Left lung (tissue), 10 donors: ENCODE data around the gene DYNC2LI1. TPM values are rescaled to one million over a fixed set of nuclear protein-coding genes. Genes with fewer than 3 reads are reported as not detected.

Experiments
- ATAC-seq: fragments of 200-7000 bp; cut with Tn5 transposase; one replicate; pipeline ENCODE4 v1.9.1; 2020; ENCODE audit warnings: moderate library complexity
- DNase-seq, 4 donors: peaks; one replicate each; pipeline ENCODE4 v3.0.0-alpha.2; 2013 to 2020
- H3K27ac ChIP-seq, 2 donors: fragments of 200-600 bp; sonication (generic) in 1 of 2; one replicate each; pipeline versions ENCODE4 v1.5.0 to v1.8.0; 2020 to 2021
- H3K27me3 ChIP-seq, 2 donors: fragments of 200-600 bp; sonication (generic) in 1 of 2; one replicate each; pipeline versions ENCODE4 v1.5.0 to v1.8.0; 2020 to 2021
- H3K36me3 ChIP-seq, 2 donors: fragments of 200-600 bp; sonication (generic) in 1 of 2; one replicate each; pipeline versions ENCODE4 v1.5.0 to v1.8.0; 2020 to 2021
- H3K4me1 ChIP-seq, 2 donors: fragments of 200-600 bp; one replicate each; pipeline ENCODE4 v1.8.0; 2021
- H3K4me3 ChIP-seq, 2 donors: fragments of 200-600 bp; sonication (generic) in 1 of 2; one replicate each; pipeline versions ENCODE4 v1.5.0 to v1.8.0; 2020 to 2021; ENCODE audit warnings: mild to moderate bottlenecking in 1 of 2
- H3K9me3 ChIP-seq, 2 donors: fragments of 200-600 bp; sonication (generic) in 1 of 2; one replicate each; pipeline versions ENCODE4 v1.5.0 to v1.8.0; 2020 to 2021
- intact Hi-C, 2 donors: fragments of 100-400 bp; cut with DNase I; formaldehyde crosslinking; loops; one replicate each; pipeline versions ENCODE4 v1.11.2 to v1.14.2; 2022
- polyA plus RNA-seq, 6 donors: library from polyadenylated mRNA; unstranded; fragments of 120-200 nt; gene quantifications; one replicate each; pipeline ENCODE4 v1.2.1, GENCODE V29; 2013; ENCODE audit not compliant: insufficient read length in 6 of 6
- total RNA-seq, 2 donors: library from RNA; stranded (reverse); fragmentation: NEBNext Ultra II Directional; extraction: Animal tissue kit (Norgen Biotek cat#: 25700); gene quantifications; one replicate each; pipeline ENCODE4 v1.2.1, GENCODE V29; 2021
- TF ChIP-seq, protein P1 (sequence below), 2 donors: fragments of 200-600 bp; sonication (generic) in 1 of 2; IDR thresholded peaks; one replicate each; pipeline versions ENCODE4 v1.5.0 to v1.8.0; 2021; ENCODE audit warnings: antibody characterized with exemption in 2 of 2
- donor health status: DM: no; HTN: yes; CAD: no.
- donor health status: DM: no; HTN: no; CAD: no.

DYNC2LI1 gene
- total and polyA plus RNA-seq, 8 donors: 17.8 to 105 (median 87.9) TPM

DNA sequence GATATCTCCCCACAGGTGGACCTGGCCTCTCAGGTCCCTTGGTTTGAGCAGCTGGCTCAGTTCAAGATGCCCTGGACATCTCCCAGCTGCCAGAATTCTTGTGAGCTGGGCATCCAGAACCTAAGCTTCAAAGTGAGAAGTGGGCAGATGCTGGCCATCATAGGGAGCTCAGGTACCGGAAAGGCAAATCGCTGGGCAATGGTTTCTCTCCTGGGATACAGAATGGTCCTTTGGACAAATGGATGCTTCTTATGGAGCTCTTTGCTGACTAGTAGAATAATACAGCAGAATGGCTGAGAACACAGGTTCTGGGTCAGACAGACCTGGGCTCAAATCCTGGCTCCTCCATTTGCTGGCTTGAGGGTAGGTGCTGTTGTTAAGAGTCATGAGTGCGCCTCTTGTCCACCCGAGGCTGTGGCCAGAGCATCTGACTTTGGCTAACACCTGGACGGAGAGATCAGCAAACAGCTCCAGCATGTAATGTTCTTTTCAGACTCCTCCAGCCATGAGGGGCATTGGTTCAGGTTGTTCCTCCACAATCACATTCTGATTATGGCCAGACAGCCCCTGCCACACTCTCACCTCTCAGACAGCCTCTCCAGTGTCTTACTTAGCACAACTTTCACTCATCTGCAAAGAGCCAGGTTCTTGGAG, 72.4 kb downstream of the DYNC2LI1 start:
- ATAC-seq: no peak
- TF ChIP-seq, protein P1, sequence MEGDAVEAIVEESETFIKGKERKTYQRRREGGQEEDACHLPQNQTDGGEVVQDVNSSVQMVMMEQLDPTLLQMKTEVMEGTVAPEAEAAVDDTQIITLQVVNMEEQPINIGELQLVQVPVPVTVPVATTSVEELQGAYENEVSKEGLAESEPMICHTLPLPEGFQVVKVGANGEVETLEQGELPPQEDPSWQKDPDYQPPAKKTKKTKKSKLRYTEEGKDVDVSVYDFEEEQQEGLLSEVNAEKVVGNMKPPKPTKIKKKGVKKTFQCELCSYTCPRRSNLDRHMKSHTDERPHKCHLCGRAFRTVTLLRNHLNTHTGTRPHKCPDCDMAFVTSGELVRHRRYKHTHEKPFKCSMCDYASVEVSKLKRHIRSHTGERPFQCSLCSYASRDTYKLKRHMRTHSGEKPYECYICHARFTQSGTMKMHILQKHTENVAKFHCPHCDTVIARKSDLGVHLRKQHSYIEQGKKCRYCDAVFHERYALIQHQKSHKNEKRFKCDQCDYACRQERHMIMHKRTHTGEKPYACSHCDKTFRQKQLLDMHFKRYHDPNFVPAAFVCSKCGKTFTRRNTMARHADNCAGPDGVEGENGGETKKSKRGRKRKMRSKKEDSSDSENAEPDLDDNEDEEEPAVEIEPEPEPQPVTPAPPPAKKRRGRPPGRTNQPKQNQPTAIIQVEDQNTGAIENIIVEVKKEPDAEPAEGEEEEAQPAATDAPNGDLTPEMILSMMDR (IDR thresholded peaks at IDR 0.05): no peak

DNA sequence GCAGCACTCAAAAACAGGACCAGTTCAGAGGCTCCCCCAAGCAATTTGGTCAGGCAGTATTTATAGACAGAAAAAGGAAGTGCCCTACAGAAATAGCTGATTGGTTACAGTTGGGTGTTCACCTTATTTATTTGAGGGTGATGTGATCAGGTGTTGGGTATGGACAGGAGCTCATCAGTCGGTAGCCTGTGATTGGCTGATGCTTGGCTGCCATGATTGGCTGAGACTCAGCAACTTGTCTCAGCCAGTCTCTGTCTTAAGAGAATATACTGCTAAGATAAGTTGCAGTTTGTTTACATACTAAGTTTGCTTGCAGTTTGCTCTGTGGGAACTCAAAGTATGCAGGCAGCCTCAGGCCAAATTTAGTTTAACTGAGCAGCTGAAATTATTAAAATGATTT, 74.4 kb downstream of the DYNC2LI1 start:
- DNase-seq (no peak), ATAC-seq (no peak)
- Histone ChIP-seq H3K36me3 (no peaks in the 10 kb centered on the region), H3K27me3 (peaks cover 0 to 13% of the 10 kb centered on the region in 2 donors), H3K9me3 (no peaks in the 10 kb centered on the region), H3K27ac (no peak overlapping the region), H3K4me1 (no peaks in the 10 kb centered on the region), H3K4me3 (no peak overlapping the region)
- intact Hi-C loops: no loop called here
- TF ChIP-seq, protein P1 (IDR thresholded peaks at IDR 0.05): no peak

More for the DNA sequence above, 72.4 kb downstream of the DYNC2LI1 start:
- DNase-seq: no peak
- intact Hi-C loops: no loop called here
- Histone ChIP-seq H3K27ac (no peak overlapping the region), H3K36me3 (no peaks in the 10 kb centered on the region), H3K27me3 (no peaks in the 10 kb centered on the region), H3K9me3 (no peaks in the 10 kb centered on the region), H3K4me1 (no peaks in the 10 kb centered on the region), H3K4me3 (no peak overlapping the region)

- Histone ChIP-seq H3K4me1 (no peaks in the 10 kb centered on the region), H3K27ac (no peak overlapping the region), H3K4me3 (no peak overlapping the region), H3K27me3 (peaks cover 0 to 36% of the 10 kb centered on the region in 2 donors), H3K36me3 (no peaks in the 10 kb centered on the region), H3K9me3 (no peaks in the 10 kb centered on the region)
- no peak for DNase-seq
- TF ChIP-seq, protein P1 (IDR thresholded peaks at IDR 0.05): no peak
- intact Hi-C loops: no loop called here
- no peak for ATAC-seq
Observed at GRCh38 chr2:43851011-43851980, 77.5 kb downstream of the DYNC2LI1 start.

GRCh38 chr2:43852196-43852730, 78.4 kb downstream of the DYNC2LI1 start:
- Histone ChIP-seq H3K9me3 (no peaks in the 10 kb centered on the region), H3K36me3 (no peaks in the 10 kb centered on the region), H3K27me3 (peaks cover 8 to 36% of the 10 kb centered on the region in 2 donors), H3K4me1 (no peaks in the 10 kb centered on the region), H3K4me3 (no peak overlapping the region), H3K27ac (no peak overlapping the region)
- DNase-seq (no peak), ATAC-seq (no peak)
- intact Hi-C loops: no loop called here
- TF ChIP-seq, protein P1 (IDR thresholded peaks at IDR 0.05): no peak
